Measurements from ENCODE around the gene TEKTIP1.

GRCh38 chr19:3496392-3497273, 42.3 kb upstream of the TEKTIP1 start:
- no peak for TF ChIP-seq REST (IDR thresholded peaks at IDR 0.05; ENCODE audit: insufficient read depth in 1 of 2, low read depth in 2 of 2, low read length in 1 of 2)
- no peak for TF ChIP-seq CTCF (IDR thresholded peaks at IDR 0.05)
- no peak for TF ChIP-seq SIN3A (IDR thresholded peaks at IDR 0.05; ENCODE audit: borderline replicate concordance, insufficient read depth, low read depth, low read length)
